Ascending aorta (tissue), 2 donors: ENCODE results near the gene RYR1. TPM values are rescaled to one million over a fixed set of nuclear protein-coding genes. Genes with fewer than 3 reads are reported as not detected.
"Not testable (repeated sequence)": the region's sequence is repeated elsewhere in the genome, so short reads cannot be mapped to it uniquely, and the experiment has no call there.

Source experiments
- DNase-seq, 2 donors: peaks; one replicate each; pipeline ENCODE4 v3.0.0-alpha.2; 2019; ENCODE audit warnings: low spot score in 2 of 2
- H3K27ac ChIP-seq, 2 donors: fragments of 200-600 bp; sonication (generic); one replicate each; pipeline ENCODE4 v1.5.1; 2016 to 2017; ENCODE audit warnings: mild to moderate bottlenecking in 1 of 2
- H3K27me3 ChIP-seq: fragments of 200-600 bp; sonication (generic); one replicate; pipeline ENCODE4 v1.5.1; 2017
- H3K36me3 ChIP-seq, 2 donors: fragments of 200-600 bp; sonication (generic); one replicate each; pipeline ENCODE4 v1.5.1; 2016
- H3K4me1 ChIP-seq, 2 donors: fragments of 200-600 bp; sonication (generic); one replicate each; pipeline ENCODE4 v1.5.1; 2016 to 2017; ENCODE audit warnings: mild to moderate bottlenecking in 1 of 2
- H3K4me3 ChIP-seq, 2 donors: fragments of 200-600 bp; sonication (generic); one replicate each; pipeline ENCODE4 v1.5.1; 2016 to 2017; ENCODE audit warnings: mild to moderate bottlenecking in 1 of 2
- H3K9me3 ChIP-seq, 2 donors: fragments of 200-600 bp; sonication (generic); one replicate each; pipeline ENCODE4 v1.5.1; 2016
- CTCF ChIP-seq, 3 experiments: fragments of 200-600 bp in 2 of 3; fragments of 450-650 bp in 1 of 3; sonication (generic) in 2 of 3; IDR thresholded peaks; one replicate each; pipeline ENCODE4 v1.5.1; 2016 to 2019; ENCODE audit warnings: antibody characterized with exemption in 3 of 3, mild to moderate bottlenecking in 1 of 3, moderate library complexity in 1 of 3
- intact Hi-C: fragments of 100-400 bp; cut with DNase I; formaldehyde crosslinking; loops from one replicate; pipeline ENCODE4 v1.15.1; 2023
- total RNA-seq: library from RNA; depleted of rRNA; stranded (reverse); fragments of >200 nt; gene quantifications from one replicate; pipeline ENCODE4 v1.1.0, GENCODE V29; 2016

The RYR1 gene
- total RNA-seq, 1 donor from 2014 or later: 1.5 TPM

GRCh38 chr19:38508507-38508906 is 75.0 kb downstream of the RYR1 start:
- no peaks in the 10 kb centered on the region for H3K27me3 ChIP-seq
- no peak for DNase-seq

GRCh38 chr19:38509027-38509426 is 75.5 kb downstream of the RYR1 start:
- Histone ChIP-seq H3K9me3 (no peaks in the 10 kb centered on the region), H3K27me3 (no peaks in the 10 kb centered on the region), H3K4me3 (no peak overlapping the region), H3K27ac (no peak overlapping the region), H3K36me3 (no peaks in the 10 kb centered on the region), H3K4me1 (no peaks in the 10 kb centered on the region)
- intact Hi-C loops: no loop called here
- no peak for TF ChIP-seq CTCF (IDR thresholded peaks at IDR 0.05)
- DNase-seq: no peak

More at GRCh38 chr19:38508507-38508906, 75.0 kb downstream of the RYR1 start:
- Histone ChIP-seq H3K27ac (no peak overlapping the region), H3K4me1 (no peaks in the 10 kb centered on the region), H3K36me3 (no peaks in the 10 kb centered on the region), H3K9me3 (no peaks in the 10 kb centered on the region), H3K4me3 (no peak overlapping the region)
- TF ChIP-seq CTCF (IDR thresholded peaks at IDR 0.05): no peak
- intact Hi-C loops: no loop called here

- Histone ChIP-seq H3K9me3 (no peaks in the 10 kb centered on the region), H3K27ac (no peak overlapping the region), H3K27me3 (no peaks in the 10 kb centered on the region), H3K4me3 (no peak overlapping the region), H3K4me1 (no peaks in the 10 kb centered on the region), H3K36me3 (no peaks in the 10 kb centered on the region)
- DNase-seq: no peak
- no peak for TF ChIP-seq CTCF (IDR thresholded peaks at IDR 0.05)
- intact Hi-C loops: loop anchor here (10.0 kb wide), 1 partner anchor 424 kb away; the partner anchor contains the start of genes MRPS12 and SARS2
Measured at GRCh38 chr19:38511074-38511708, 77.7 kb downstream of the RYR1 start.

- no peak for TF ChIP-seq CTCF (IDR thresholded peaks at IDR 0.05)
- no peaks in the 10 kb centered on the region for H3K36me3 ChIP-seq
- no peak for DNase-seq
- no peak overlapping the region for H3K4me3 ChIP-seq
- no peaks in the 10 kb centered on the region for H3K4me1 ChIP-seq
- H3K27ac ChIP-seq: no peak overlapping the region
- H3K27me3 ChIP-seq: no peaks in the 10 kb centered on the region
- intact Hi-C loops: loop anchor here (10.0 kb wide), 1 partner anchor 423 kb away; the partner anchor contains the start of genes MRPS12 and SARS2
- H3K9me3 ChIP-seq: no peaks in the 10 kb centered on the region
Measured at GRCh38 chr19:38512277-38512676, 78.8 kb downstream of the RYR1 start.

- H3K4me1 ChIP-seq, DNase-seq, H3K27me3 ChIP-seq, H3K36me3 ChIP-seq, H3K9me3 ChIP-seq, H3K27ac ChIP-seq, H3K4me3 ChIP-seq: not testable (repeated sequence)
- intact Hi-C loops: loop anchor here (10.0 kb wide), 1 partner anchor 422 kb away; the partner anchor contains the start of genes MRPS12 and SARS2
Measured at GRCh38 chr19:38513156-38513555, 79.7 kb downstream of the RYR1 start.

GRCh38 chr19:38513762-38514167 is 80.3 kb downstream of the RYR1 start:
- intact Hi-C loops: loop anchor here (2.0 to 10.0 kb wide), 2 partner anchors 121 to 421 kb away; partner anchors contain the start of genes MRPS12 and SARS2

More at GRCh38 chr19:38513762-38514167, 80.3 kb downstream of the RYR1 start:
- TF ChIP-seq CTCF (IDR thresholded peaks at IDR 0.05): no peak
- no peak for DNase-seq
- Histone ChIP-seq H3K4me3 (no peak overlapping the region), H3K27ac (no peak overlapping the region), H3K9me3 (no peaks in the 10 kb centered on the region), H3K4me1 (no peaks in the 10 kb centered on the region), H3K36me3 (no peaks in the 10 kb centered on the region), H3K27me3 (no peaks in the 10 kb centered on the region)
